Activated T-cell treated with anti-CD3 and anti-CD28 coated beads for 24 hours (primary cell): ENCODE measurements around the gene SPDL1.
A peak's percentile ranks its signal among the peaks of the same experiment; 100 is the strongest.

Experiments
- DNase-seq: peaks from one replicate; pipeline ENCODE4 v3.0.0-alpha.2; 2020; ENCODE audit warnings: low read depth

SPDL1 gene

DNA sequence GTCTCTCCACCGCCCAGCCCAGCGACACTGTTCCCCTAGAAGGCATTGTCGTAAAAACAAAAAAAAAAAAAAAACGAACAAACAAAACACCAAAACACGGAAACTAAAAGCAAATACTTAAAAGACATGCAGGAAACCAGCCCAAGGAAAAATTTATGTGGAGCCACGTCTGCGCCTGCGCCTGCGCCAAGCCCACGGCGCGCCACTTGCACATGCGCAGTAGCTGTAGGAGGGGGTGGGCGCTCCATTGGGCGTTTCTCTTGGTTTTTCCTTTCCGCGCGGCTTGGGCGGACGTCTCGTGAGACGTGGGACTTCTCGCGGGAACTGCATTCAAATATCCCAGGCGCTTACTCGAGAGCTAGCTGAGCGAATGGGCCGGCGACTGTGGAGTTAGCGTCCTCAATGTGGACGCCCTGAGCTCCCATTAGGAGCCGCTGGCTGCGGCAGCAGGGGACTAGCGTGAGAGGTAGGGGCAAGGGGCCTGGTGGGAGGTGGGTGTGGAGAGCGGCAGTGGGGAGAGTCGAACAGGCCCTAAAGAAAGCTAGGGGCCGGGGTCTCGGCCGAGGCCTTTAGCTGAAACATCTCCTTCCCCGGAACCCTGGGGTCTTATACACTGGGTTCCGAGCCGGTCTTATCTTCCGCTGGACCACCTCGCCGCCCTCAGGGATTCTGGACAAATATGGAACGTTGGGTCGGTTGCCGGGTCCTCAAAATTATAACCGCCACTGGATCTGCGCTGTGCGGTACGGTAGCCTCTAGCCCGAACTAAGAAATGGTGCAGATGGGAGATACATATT is at the start of gene SPDL1:
Gene SPDL1, plus strand, starts transcription at position 350 of the 797 bp plus-strand sequence. CDS start 4,644 bp downstream, outside the sequence.
- DNase-seq, result peak; percentile 91

- no peak for DNase-seq
These were observed 49.2 kb upstream of the SPDL1 start for GRCh38 chr5:169534311-169534880.

GRCh38 chr5:169534939-169535338 is 48.6 kb upstream of the SPDL1 start:
- DNase-seq, result no peak

GRCh38 chr5:169538944-169539343 is 44.6 kb upstream of the SPDL1 start:
- no peak for DNase-seq

GRCh38 chr5:169542811-169543210 is 40.8 kb upstream of the SPDL1 start:
- DNase-seq, result no peak

DNA sequence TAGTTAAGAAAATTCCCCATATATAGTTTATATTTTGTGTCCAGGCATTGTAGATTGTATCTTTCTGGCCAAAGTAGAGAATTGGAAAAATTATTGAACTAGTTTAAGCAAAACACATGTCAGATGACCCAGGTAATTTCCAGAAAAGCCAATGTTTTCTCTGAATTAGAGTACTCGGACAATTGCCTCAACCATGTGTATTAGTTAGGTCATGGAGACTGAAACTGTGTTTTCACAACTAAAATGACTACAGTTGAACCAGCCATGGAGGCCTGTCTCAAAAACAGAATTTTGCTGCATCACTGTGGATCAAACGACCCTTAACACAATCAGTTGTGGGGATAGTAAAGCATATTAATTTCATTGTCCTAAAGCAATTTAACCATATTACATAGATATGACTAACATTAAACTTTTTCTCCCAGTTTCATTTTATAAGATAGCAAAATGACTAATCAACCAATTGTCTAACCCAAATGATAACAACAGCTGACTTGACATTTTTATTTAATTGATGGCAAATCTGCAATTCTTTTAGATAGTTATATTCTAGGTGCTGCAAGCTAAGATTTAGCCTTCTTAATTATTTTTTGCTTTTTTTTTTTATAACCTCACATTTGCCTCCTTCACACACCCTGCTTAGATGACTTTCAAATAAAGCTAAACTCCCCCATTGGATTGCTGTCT is 39.2 kb upstream of the SPDL1 start:
- DNase-seq, result no peak

DNA sequence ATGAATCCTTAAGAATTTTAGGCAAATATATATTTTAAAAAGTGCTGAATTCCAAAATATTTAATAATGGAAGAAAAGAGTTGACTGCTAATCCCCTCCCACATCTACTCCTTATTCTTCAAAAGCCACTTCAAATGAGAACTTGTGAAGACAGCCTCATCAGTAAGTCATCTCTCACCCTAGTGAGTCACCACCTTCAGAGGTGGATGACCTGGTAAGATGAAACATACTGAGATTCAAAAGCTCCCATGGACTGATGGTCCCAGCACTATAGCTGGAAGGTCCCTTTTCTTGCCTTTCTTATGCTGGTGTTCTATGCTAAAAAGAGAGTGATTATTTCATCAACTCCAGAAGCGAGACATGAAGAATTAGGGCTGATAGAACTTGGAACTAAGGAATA is 37.8 kb upstream of the SPDL1 start:
- DNase-seq, result peak; percentile 1

- no peak for DNase-seq
These were observed 37.2 kb upstream of the SPDL1 start for GRCh38 chr5:169546346-169546745.

GRCh38 chr5:169547508-169547907 is 36.1 kb upstream of the SPDL1 start:
- no peak for DNase-seq

DNA sequence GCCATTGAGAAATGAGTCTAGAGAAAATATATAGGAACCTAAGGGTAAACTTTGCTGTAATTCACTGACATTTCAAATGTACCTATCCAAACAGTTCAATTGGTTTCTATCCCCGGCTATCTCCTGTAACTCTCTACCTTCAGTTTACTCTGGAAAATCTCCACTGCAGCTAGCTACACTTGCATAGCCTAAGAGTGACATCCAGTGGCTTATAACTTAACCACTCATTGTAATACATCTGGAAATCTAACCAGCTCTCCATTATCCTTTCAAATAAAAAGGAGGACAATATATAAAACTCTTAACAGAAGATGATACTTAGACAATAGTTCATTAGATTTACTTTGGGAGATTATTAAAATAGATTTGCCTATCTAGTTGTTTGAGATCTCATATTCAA is 35.3 kb upstream of the SPDL1 start:
- no peak for DNase-seq

GRCh38 chr5:169549453-169550100 is 34.0 kb upstream of the SPDL1 start:
- no peak for DNase-seq

- DNase-seq, result no peak
These were observed 33.3 kb upstream of the SPDL1 start for GRCh38 chr5:169550227-169550626.

GRCh38 chr5:169551146-169551545 is 32.4 kb upstream of the SPDL1 start:
- no peak for DNase-seq

DNA sequence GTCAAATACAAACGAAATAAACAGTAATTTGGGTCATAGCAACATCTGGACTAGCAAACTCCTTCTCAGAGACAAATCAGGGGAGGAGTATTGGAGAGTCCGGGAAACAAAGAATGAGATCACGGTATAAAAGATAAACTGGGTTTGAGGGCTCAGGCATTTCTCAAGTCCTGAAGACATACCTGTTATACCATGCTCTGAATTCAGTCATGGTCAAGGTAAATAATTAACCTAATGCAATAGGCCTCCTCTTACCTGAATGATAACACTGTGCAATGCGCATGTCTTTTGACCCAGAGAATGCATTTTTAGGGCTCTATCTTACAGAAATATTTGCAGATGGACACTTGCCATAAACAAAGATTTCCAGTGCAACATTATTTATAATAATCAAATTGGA is 31.9 kb upstream of the SPDL1 start:
- no peak for DNase-seq

- no peak for DNase-seq
These were observed 29.3 kb upstream of the SPDL1 start for GRCh38 chr5:169554251-169554650.

- no peak for DNase-seq
These were observed 25.7 kb upstream of the SPDL1 start for GRCh38 chr5:169557838-169558237.

DNA sequence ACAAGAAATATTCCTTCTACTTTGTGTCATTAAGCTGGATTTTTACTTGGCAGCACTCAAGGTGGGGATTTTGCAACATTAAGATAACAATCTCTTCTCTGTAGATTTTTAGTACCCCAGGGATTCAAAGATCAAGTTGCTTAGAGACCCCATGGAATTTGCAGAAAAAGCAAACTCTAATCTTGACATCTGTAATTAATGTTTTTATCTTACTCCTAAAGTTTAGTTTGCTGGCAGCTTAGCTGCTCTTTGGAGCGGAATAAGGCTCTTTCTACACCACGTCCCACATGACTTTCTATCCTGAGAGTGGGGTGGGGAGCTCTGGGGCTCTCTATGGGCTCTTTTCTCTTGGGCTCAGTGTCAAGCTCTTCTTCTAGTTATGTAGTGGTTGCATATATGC is 21.7 kb upstream of the SPDL1 start:
- DNase-seq, result no peak

DNA sequence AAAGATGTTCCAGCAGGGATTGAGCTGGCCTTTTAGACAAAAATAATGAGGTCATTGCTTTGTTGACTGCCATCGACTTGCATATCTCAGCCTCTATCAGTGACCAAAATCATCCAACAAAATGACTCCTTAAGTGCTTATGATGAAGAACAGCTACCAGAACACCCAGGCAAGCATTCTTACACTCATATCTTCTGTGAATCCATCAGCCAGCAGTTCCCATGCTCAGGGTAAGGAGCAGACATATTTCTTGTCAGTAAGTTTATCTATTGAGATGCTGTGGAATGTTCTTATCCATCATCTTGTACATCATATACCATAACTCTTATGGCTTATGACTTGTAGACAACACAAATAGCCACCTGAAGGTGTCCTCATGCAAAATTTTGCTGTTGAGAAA is 20.2 kb upstream of the SPDL1 start:
- no peak for DNase-seq

GRCh38 chr5:169566202-169566601 is 17.4 kb upstream of the SPDL1 start:
- DNase-seq, result no peak

- DNase-seq, result no peak
These were observed 16.5 kb upstream of the SPDL1 start for GRCh38 chr5:169567079-169567478.

GRCh38 chr5:169569513-169569912 is 14.1 kb upstream of the SPDL1 start:
- no peak for DNase-seq

DNA sequence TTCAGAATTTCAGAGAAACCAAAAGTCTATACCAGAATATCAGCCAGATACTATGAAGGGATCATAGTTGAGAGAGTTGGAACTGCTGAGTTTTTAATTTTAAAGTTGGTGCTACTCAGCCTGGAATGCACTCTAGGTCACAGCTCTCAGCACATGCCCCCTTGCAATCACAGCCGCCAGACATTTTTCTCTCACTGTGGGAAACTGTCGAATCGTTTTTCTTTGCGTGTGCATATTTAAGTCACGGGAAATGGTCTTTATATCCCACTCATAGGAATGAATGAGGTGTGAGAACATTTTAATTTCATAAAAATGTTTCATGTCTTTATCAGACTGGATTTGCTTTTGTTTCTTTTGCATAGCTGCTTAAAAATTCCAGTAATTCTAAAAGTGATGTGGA is 12.2 kb upstream of the SPDL1 start:
- DNase-seq, result no peak

- DNase-seq, result no peak
These were observed 9.4 kb upstream of the SPDL1 start for GRCh38 chr5:169574134-169574646.
